ENCODE data around the gene NUTM2F. TPM values are rescaled to one million over a fixed set of nuclear protein-coding genes. Genes with fewer than 3 reads are reported as not detected.
"Not testable (repeated sequence)": the region's sequence is repeated elsewhere in the genome, so short reads cannot be mapped to it uniquely, and the experiment has no call there.

The NUTM2F gene
- total RNA-seq, 1 donor from 2014 or later: not detected

GRCh38 chr9:94336445-94336844 lies 8.0 kb upstream of the NUTM2F start:
- not testable (repeated sequence) for H3K9me3 Mint-ChIP-seq; H3K27ac Mint-ChIP-seq; H3K4me1 Mint-ChIP-seq (ENCODE audit: unreplicated experiment); DNase-seq (ENCODE audit: extremely low spot score, unreplicated experiment); H3K36me3 Mint-ChIP-seq; H3K27me3 Mint-ChIP-seq; H3K4me3 Mint-ChIP-seq

- H3K27me3 Mint-ChIP-seq; DNase-seq (ENCODE audit: extremely low spot score, unreplicated experiment); H3K27ac Mint-ChIP-seq; H3K4me1 Mint-ChIP-seq (ENCODE audit: unreplicated experiment); H3K4me3 Mint-ChIP-seq; H3K36me3 Mint-ChIP-seq; H3K9me3 Mint-ChIP-seq: not testable (repeated sequence)
Observed at GRCh38 chr9:94325583-94325982, 2.9 kb downstream of the NUTM2F start.

GRCh38 chr9:94323153-94323798 lies 5.2 kb downstream of the NUTM2F start:
- H3K4me1 Mint-ChIP-seq (ENCODE audit: unreplicated experiment); H3K36me3 Mint-ChIP-seq; H3K27me3 Mint-ChIP-seq; DNase-seq (ENCODE audit: extremely low spot score, unreplicated experiment); H3K27ac Mint-ChIP-seq; H3K4me3 Mint-ChIP-seq; H3K9me3 Mint-ChIP-seq: not testable (repeated sequence)

- H3K4me1 Mint-ChIP-seq (ENCODE audit: unreplicated experiment); H3K4me3 Mint-ChIP-seq; H3K27me3 Mint-ChIP-seq; H3K36me3 Mint-ChIP-seq; H3K27ac Mint-ChIP-seq; DNase-seq (ENCODE audit: extremely low spot score, unreplicated experiment); H3K9me3 Mint-ChIP-seq: not testable (repeated sequence)
Observed at GRCh38 chr9:94322342-94322940, 6.0 kb downstream of the NUTM2F start.

GRCh38 chr9:94317949-94318657 lies 10.3 kb downstream of the NUTM2F start:
- not testable (repeated sequence) for H3K4me1 Mint-ChIP-seq (ENCODE audit: unreplicated experiment); H3K9me3 Mint-ChIP-seq; H3K4me3 Mint-ChIP-seq; H3K27me3 Mint-ChIP-seq; H3K27ac Mint-ChIP-seq; H3K36me3 Mint-ChIP-seq; DNase-seq (ENCODE audit: extremely low spot score, unreplicated experiment)

- H3K27ac Mint-ChIP-seq; H3K36me3 Mint-ChIP-seq; H3K4me1 Mint-ChIP-seq (ENCODE audit: unreplicated experiment); H3K9me3 Mint-ChIP-seq; H3K4me3 Mint-ChIP-seq; DNase-seq (ENCODE audit: extremely low spot score, unreplicated experiment); H3K27me3 Mint-ChIP-seq: not testable (repeated sequence)
Observed at GRCh38 chr9:94316236-94316635, 12.2 kb downstream of the NUTM2F start.

GRCh38 chr9:94315034-94315984 lies 13.1 kb downstream of the NUTM2F start:
- H3K36me3 Mint-ChIP-seq; H3K27ac Mint-ChIP-seq; H3K4me1 Mint-ChIP-seq (ENCODE audit: unreplicated experiment); H3K4me3 Mint-ChIP-seq; H3K9me3 Mint-ChIP-seq; H3K27me3 Mint-ChIP-seq; DNase-seq (ENCODE audit: extremely low spot score, unreplicated experiment): not testable (repeated sequence)

GRCh38 chr9:94303321-94303720 lies 25.1 kb downstream of the NUTM2F start:
- peaks cover 5% of the 10 kb centered on the region for H3K4me1 Mint-ChIP-seq (ENCODE audit: unreplicated experiment)
- peaks cover 3% of the 10 kb centered on the region for H3K36me3 Mint-ChIP-seq
- no peak overlapping the region for H3K4me3 Mint-ChIP-seq
- peaks cover 7% of the 10 kb centered on the region for H3K9me3 Mint-ChIP-seq
- H3K27me3 Mint-ChIP-seq: no peaks in the 10 kb centered on the region
- DNase-seq (ENCODE audit: extremely low spot score, unreplicated experiment): no peak
- no peak overlapping the region for H3K27ac Mint-ChIP-seq
- TF ChIP-seq CTCF (conservative IDR thresholded peaks at IDR 0.05): no peak

All from type B pancreatic cell (in vitro differentiated cells).